K562 (cell line): ENCODE measurements around the gene METTL3. TPM values are rescaled to one million over a fixed set of nuclear protein-coding genes. Genes with fewer than 3 reads are reported as not detected.

ENCODE experiments used
- ATAC-seq: fragments of 200-7000 bp; cut with Tn5 transposase; 3 replicates; pipeline ENCODE4 v1.9.1; 2020; ENCODE audit warnings: moderate library complexity
- BruUV-seq: library from RNA; stranded (reverse); fragments of 400-500 nt; replicated peaks from 2 replicates; lab custom pipeline; 2021; lab: Mats Ljungman, UMichigan
- CTCF ChIA-PET: fragments of 300-600 bp; formaldehyde crosslinking; extraction: SDS; loops from one replicate; lab custom pipeline; 2021; ENCODE audit warnings: low intra/inter-chr PET ratio; lab: Yijun Ruan, JAX
- POLR2A ChIA-PET: fragments of 300-600, 350-650 bp; sonication (Branson Sonifier 250); formaldehyde crosslinking; extraction: SDS; loops from one replicate; lab custom pipeline; 2021; ENCODE audit warnings: antibody characterized with exemption, inconsistent platforms; lab: Yijun Ruan, JAX
- DNase-seq, 4 experiments: peaks; one replicate each; pipeline versions ENCODE4 v3.0.0 to v3.0.0-alpha.2; 2011 to 2018; ENCODE audit warnings: low spot score in 3 of 4, mixed read lengths in 3 of 4; ENCODE audit errors: extremely low read depth in 1 of 4
- FAIRE-seq: peaks from 2 replicates; lab custom pipeline; 2011; peaks lifted over from hg19 to GRCh38; lab: Jason Lieb, UNC
- H2AFZ ChIP-seq: 2 replicates; pipeline ENCODE4 v1.6.0; 2011; ENCODE audit warnings: low read depth, low read length, control low read depth, inconsistent platforms
- H3K27ac ChIP-seq: fragments of 200-600 bp; 3 replicates; pipeline ENCODE4 v1.8.0; 2011; ENCODE audit warnings: low read depth, mild to moderate bottlenecking, control low read depth, inconsistent platforms, low read length, moderate library complexity, mixed read lengths; ENCODE audit errors: extremely low read depth
- H3K27me3 ChIP-seq, 2 experiments: fragments of 300-600 bp in 1 of 2; 2 replicates in 1 of 2; 3 replicates in 1 of 2; pipeline versions ENCODE4 v1.6.0 to v1.8.0; 2011; ENCODE audit warnings: inconsistent platforms in 2 of 2, low read length in 2 of 2, mild to moderate bottlenecking in 1 of 2, mixed read lengths in 1 of 2, moderate library complexity in 1 of 2; ENCODE audit not compliant: control insufficient read depth in 2 of 2, insufficient read depth in 2 of 2
- H3K36me3 ChIP-seq: fragments of 300-600 bp; 3 replicates; pipeline ENCODE4 v1.8.0; 2011; ENCODE audit warnings: mild to moderate bottlenecking, low read length, inconsistent platforms; ENCODE audit not compliant: control insufficient read depth, insufficient read depth
- H3K4me1 ChIP-seq, 2 experiments: fragments of 200-600 bp in 1 of 2; replicated peaks in 1 of 2; 2 replicates in 1 of 2; 3 replicates in 1 of 2; pipeline versions ENCODE4 v1.5.1 to v1.8.0; 2011; ENCODE audit warnings: inconsistent platforms in 2 of 2, low read length in 2 of 2, mild to moderate bottlenecking in 1 of 2, mixed read lengths in 1 of 2, moderate library complexity in 1 of 2; ENCODE audit not compliant: control insufficient read depth in 2 of 2, insufficient read depth in 2 of 2
- H3K4me2 ChIP-seq: 2 replicates; pipeline ENCODE4 v1.6.1; 2011; ENCODE audit warnings: low read length, control low read depth, inconsistent platforms, mixed read lengths; ENCODE audit not compliant: insufficient read depth
- H3K4me3 ChIP-seq: fragments of 200-600 bp; sonication (generic), shearing (Covaris generic); 2 replicates; pipeline ENCODE4 v1.5.1; 2016; ENCODE audit warnings: control low read depth, inconsistent platforms
- H3K79me2 ChIP-seq: fragments of 200-600 bp; 3 replicates; pipeline ENCODE4 v1.8.0; 2011; ENCODE audit warnings: low read length, inconsistent platforms; ENCODE audit not compliant: control insufficient read depth, insufficient read depth
- H3K9ac ChIP-seq, 2 experiments: 2 replicates each; pipeline versions ENCODE4 v1.6.0 to v1.6.1; 2011; ENCODE audit warnings: low read depth in 2 of 2, low read length in 2 of 2, control low read depth in 1 of 2, inconsistent platforms in 1 of 2, mild to moderate bottlenecking in 1 of 2, mixed read lengths in 1 of 2; ENCODE audit not compliant: insufficient read depth in 1 of 2
- H3K9me1 ChIP-seq: one replicate; pipeline ENCODE4 v1.6.0; 2011; ENCODE audit warnings: inconsistent platforms, mild to moderate bottlenecking, low read length, moderate library complexity; ENCODE audit not compliant: control insufficient read depth, insufficient read depth
- H3K9me3 ChIP-seq: replicated peaks from 2 replicates; pipeline ENCODE4 v1.5.1; 2011; ENCODE audit warnings: low read depth, low read length, inconsistent platforms; ENCODE audit not compliant: control insufficient read depth, insufficient read depth
- H4K20me1 ChIP-seq: replicated peaks from 2 replicates; pipeline ENCODE4 v1.6.1; 2011; ENCODE audit warnings: low read length, inconsistent platforms, mixed read lengths; ENCODE audit not compliant: control insufficient read depth, insufficient read depth
- BHLHE40 ChIP-seq: IDR thresholded peaks from 2 replicates; pipeline ENCODE4 v1.6.1; 2011; ENCODE audit warnings: low read length, improper control_type of control experiment
- CTBP1 ChIP-seq: fragments of 450-650 bp; IDR thresholded peaks from 2 replicates; pipeline ENCODE4 v1.6.1; 2016; ENCODE audit warnings: borderline replicate concordance
- JUN ChIP-seq, 2 experiments: sonication (generic) in 1 of 2; formaldehyde crosslinking in 1 of 2; IDR thresholded peaks; 2 replicates each; pipeline versions ENCODE4 v1.6.1 to v1.8.0; 2012 to 2022; ENCODE audit warnings: borderline replicate concordance in 2 of 2, mild to moderate bottlenecking in 2 of 2, improper control_type of control experiment in 1 of 2, low read depth in 1 of 2, low read length in 1 of 2, missing genetic modification reagents in 1 of 2
- NFE2L1 ChIP-seq: fragments of 450-650 bp; IDR thresholded peaks from 2 replicates; pipeline ENCODE4 v1.6.1; 2016; ENCODE audit warnings: missing genetic modification characterization, low read depth, mild to moderate bottlenecking, missing compliant biosample characterization, moderate library complexity, borderline replicate concordance
- NONO ChIP-seq, 2 experiments: fragments of 200-400 bp in 1 of 2; fragments of 450-650 bp in 1 of 2; formaldehyde crosslinking in 1 of 2; IDR thresholded peaks; 2 replicates each; pipeline ENCODE4 v1.6.1; 2017; ENCODE audit warnings: low read depth in 2 of 2, mild to moderate bottlenecking in 2 of 2, moderate library complexity in 2 of 2, low read length in 1 of 2
- POLR3A ChIP-seq: IDR thresholded peaks from 2 replicates; pipeline ENCODE4 v1.6.1; 2011; ENCODE audit warnings: borderline replicate concordance, mild to moderate bottlenecking, moderate library complexity; ENCODE audit not compliant: insufficient read length, insufficient read depth; ENCODE audit errors: extremely low read depth
- TCF7L2 ChIP-seq: fragments of 150-350 bp; IDR thresholded peaks from 2 replicates; pipeline ENCODE4 v1.6.1; 2016; ENCODE audit warnings: low read depth, mild to moderate bottlenecking, low read length, moderate library complexity
- ZNF212 ChIP-seq: fragments of 450-650 bp; formaldehyde crosslinking; IDR thresholded peaks from 2 replicates; pipeline ENCODE4 v1.4.0; 2020; ENCODE audit warnings: mild to moderate bottlenecking
- ZNF695 ChIP-seq: fragments of 450-650 bp; formaldehyde crosslinking; IDR thresholded peaks from 2 replicates; pipeline ENCODE4 v1.4.0; 2020; ENCODE audit warnings: mild to moderate bottlenecking, moderate library complexity
- ZNF76 ChIP-seq: fragments of 250-450 bp; sonication (Bioruptor Pico); IDR thresholded peaks from 2 replicates; pipeline ENCODE4 v1.4.0; 2020; ENCODE audit warnings: mild to moderate bottlenecking, moderate library complexity, borderline replicate concordance
- WGBS: fragments of 100-300 bp; shearing (Covaris generic); methylation state at CpG from one replicate; pipeline ENCODE4 v1.1.6; 2016; ENCODE audit warnings: low coverage, mixed read lengths; ENCODE audit not compliant: insufficient coverage; ENCODE audit errors: missing lambda C conversion rate; 5-methylcytosine and 5-hydroxymethylcytosine counted together
- in situ Hi-C: fragments of 300-500 bp; cut with MboI; formaldehyde crosslinking; loops from 4 replicates; pipeline ENCODE4 v1.15.0; 2018; ENCODE audit warnings: inconsistent platforms, mixed read lengths
- intact Hi-C: fragments of 100-400 bp; cut with micrococcal nuclease; formaldehyde crosslinking; loops from 2 replicates; pipeline ENCODE4 v1.14.2; 2022
- polyA plus RNA-seq, 8 experiments: library from polyadenylated mRNA; depleted of rRNA in 4 of 8; stranded (reverse) in 5 of 8; unstranded in 3 of 8; fragments of >200 nt; fragmentation: Nextera tagmentation in 2 of 8; fragmentation: Illumina TruSeq in 1 of 8; extraction: Ambion mirVana in 2 of 8; extraction: Trizol in 1 of 8; gene quantifications; 2 replicates each; pipeline versions ENCODE4 v1.2.1 to v1.2.3, GENCODE V29; 2011 to 2014; ENCODE audit warnings: inconsistent platforms in 1 of 8, missing spikeins in 1 of 8
- total RNA-seq, 7 experiments: library from RNA; depleted of rRNA in 6 of 7; stranded (reverse); fragments of >200 nt in 6 of 7; fragmentation: Illumina TruSeq in 2 of 7; extraction: Trizol in 2 of 7; gene quantifications; 2 replicates each; pipeline versions ENCODE4 v1.2.1 to v1.2.3, GENCODE V29; 2011 to 2021; ENCODE audit warnings: low replicate concordance in 1 of 7
- TF ChIP-seq, protein P1 (sequence below): fragments of 150-350 bp; conservative IDR thresholded peaks from 2 replicates; pipeline ENCODE4 v1.6.1; 2014; ENCODE audit warnings: low read length
- TF ChIP-seq, protein P2 (sequence below): fragments of 450-650 bp; IDR thresholded peaks from 2 replicates; pipeline ENCODE4 v1.6.1; 2018; ENCODE audit not compliant: partially characterized antibody
- TF ChIP-seq, protein P3 (sequence below): fragments of 250-450 bp; sonication (Bioruptor Pico); IDR thresholded peaks from 2 replicates; pipeline ENCODE4 v1.8.0; 2021; ENCODE audit warnings: mild to moderate bottlenecking, moderate library complexity

METTL3 gene
- total and polyA plus RNA-seq, 9 of the 15 experiments (the other 6 are each of a cell fraction or from before 2014, with no cell fraction given), result 42.1 to 151 (median 65.7) TPM

DNA sequence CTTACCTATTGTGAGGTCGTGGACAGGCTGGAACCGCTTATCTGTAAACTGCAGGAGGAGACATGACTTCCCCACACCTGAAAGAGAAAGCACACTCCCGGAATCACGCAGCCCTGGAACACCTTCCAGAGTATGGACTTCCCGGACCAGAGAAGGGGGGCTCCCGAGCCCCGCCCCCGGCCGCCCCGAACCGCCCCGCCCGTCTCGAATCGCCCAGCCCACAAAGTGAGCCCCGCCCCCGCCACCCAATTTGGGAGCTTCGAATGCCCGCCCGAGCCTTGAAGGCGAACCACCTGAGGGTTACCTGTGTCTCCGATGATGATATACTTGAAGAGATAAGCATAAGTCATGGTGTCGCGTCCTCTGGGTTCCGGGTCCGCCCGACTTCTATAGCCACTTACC is 34.6 kb downstream of the METTL3 start:
- BruUV-seq, result no TSS peak
- peak overlapping the region; percentile 60 for H3K27ac ChIP-seq
- H3K27me3 ChIP-seq, result no peaks in the 10 kb centered on the region
- H3K9ac ChIP-seq, result peak overlapping the region; percentile 73 to 83; a peak in 3 of 4 replicates
- FAIRE-seq (no peak), DNase-seq (peak; percentile 75 to 81 (median 80)), ATAC-seq (peak; percentile 82)
- peaks cover 17% of the 10 kb centered on the region; the same call in 2 of the 3 replicates for H3K36me3 ChIP-seq
- peak overlapping the region; percentile 74 for H3K4me3 ChIP-seq
- ChIA-PET POLR2A (interaction anchor here (0.6 to 1.8 kb wide), 4 partner anchors 12 to 325 kb away, joined by 3 to 7 read pairs (median 4); partner anchors contain the start of gene CHD8), CTCF (interaction anchor here (1.3 kb wide), 1 partner anchor 81 kb away, joined by 5 read pairs; no protein-coding TSS in a partner anchor)
- H4K20me1 ChIP-seq, result no peaks in the 10 kb centered on the region
- no peaks in the 10 kb centered on the region for H3K9me3 ChIP-seq
- peaks cover 0 to 4% of the 10 kb centered on the region in 2 experiments; a peak in 1 of 5 replicates for H3K4me1 ChIP-seq
- peaks cover 29% of the 10 kb centered on the region for H3K79me2 ChIP-seq
- peak overlapping the region; percentile 83 for H2AFZ ChIP-seq
- H3K4me2 ChIP-seq, result peak overlapping the region; percentile 85
- in situ Hi-C loops, result no loop called here
- WGBS, result 0% methylated on average over 4 of the region's 27 CpGs
- no peaks in the 10 kb centered on the region for H3K9me1 ChIP-seq
- intact Hi-C loops, result loop anchor here (1.0 to 2.0 kb wide), 2 partner anchors 20 to 34 kb away; partner anchors contain the start of genes CHD8 and METTL3
- TF ChIP-seq, protein P1, sequence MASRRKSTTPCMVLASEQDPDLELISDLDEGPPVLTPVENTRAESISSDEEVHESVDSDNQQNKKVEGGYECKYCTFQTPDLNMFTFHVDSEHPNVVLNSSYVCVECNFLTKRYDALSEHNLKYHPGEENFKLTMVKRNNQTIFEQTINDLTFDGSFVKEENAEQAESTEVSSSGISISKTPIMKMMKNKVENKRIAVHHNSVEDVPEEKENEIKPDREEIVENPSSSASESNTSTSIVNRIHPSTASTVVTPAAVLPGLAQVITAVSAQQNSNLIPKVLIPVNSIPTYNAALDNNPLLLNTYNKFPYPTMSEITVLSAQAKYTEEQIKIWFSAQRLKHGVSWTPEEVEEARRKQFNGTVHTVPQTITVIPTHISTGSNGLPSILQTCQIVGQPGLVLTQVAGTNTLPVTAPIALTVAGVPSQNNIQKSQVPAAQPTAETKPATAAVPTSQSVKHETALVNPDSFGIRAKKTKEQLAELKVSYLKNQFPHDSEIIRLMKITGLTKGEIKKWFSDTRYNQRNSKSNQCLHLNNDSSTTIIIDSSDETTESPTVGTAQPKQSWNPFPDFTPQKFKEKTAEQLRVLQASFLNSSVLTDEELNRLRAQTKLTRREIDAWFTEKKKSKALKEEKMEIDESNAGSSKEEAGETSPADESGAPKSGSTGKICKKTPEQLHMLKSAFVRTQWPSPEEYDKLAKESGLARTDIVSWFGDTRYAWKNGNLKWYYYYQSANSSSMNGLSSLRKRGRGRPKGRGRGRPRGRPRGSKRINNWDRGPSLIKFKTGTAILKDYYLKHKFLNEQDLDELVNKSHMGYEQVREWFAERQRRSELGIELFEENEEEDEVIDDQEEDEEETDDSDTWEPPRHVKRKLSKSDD, result no peak
- TF ChIP-seq ZNF76 (CRISPR knock-in tag), result no peak
- TF ChIP-seq, protein P2, sequence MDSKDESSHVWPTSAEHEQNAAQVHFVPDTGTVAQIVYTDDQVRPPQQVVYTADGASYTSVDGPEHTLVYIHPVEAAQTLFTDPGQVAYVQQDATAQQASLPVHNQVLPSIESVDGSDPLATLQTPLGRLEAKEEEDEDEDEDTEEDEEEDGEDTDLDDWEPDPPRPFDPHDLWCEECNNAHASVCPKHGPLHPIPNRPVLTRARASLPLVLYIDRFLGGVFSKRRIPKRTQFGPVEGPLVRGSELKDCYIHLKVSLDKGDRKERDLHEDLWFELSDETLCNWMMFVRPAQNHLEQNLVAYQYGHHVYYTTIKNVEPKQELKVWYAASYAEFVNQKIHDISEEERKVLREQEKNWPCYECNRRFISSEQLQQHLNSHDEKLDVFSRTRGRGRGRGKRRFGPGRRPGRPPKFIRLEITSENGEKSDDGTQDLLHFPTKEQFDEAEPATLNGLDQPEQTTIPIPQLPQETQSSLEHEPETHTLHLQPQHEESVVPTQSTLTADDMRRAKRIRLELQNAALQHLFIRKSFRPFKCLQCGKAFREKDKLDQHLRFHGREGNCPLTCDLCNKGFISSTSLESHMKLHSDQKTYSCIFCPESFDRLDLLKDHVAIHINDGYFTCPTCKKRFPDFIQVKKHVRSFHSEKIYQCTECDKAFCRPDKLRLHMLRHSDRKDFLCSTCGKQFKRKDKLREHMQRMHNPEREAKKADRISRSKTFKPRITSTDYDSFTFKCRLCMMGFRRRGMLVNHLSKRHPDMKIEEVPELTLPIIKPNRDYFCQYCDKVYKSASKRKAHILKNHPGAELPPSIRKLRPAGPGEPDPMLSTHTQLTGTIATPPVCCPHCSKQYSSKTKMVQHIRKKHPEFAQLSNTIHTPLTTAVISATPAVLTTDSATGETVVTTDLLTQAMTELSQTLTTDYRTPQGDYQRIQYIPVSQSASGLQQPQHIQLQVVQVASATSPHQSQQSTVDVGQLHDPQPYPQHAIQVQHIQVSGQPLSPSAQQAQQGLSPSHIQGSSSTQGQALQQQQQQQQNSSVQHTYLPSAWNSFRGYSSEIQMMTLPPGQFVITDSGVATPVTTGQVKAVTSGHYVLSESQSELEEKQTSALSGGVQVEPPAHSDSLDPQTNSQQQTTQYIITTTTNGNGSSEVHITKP, result peak; percentile 99
- peak; percentile 63 for TF ChIP-seq BHLHE40
- no peak for TF ChIP-seq ZNF695 (CRISPR knock-in tag)
- no peak for TF ChIP-seq CTBP1
- TF ChIP-seq TCF7L2, result peak; percentile 83
- no peak for TF ChIP-seq POLR3A
- TF ChIP-seq JUN (IDR thresholded peaks at IDR 0.05; ENCODE audit: borderline replicate concordance, low read depth, low read length), result no peak
- TF ChIP-seq JUN (CRISPR knock-in tag; IDR thresholded peaks at IDR 0.05; ENCODE audit: borderline replicate concordance), result no peak
- no peak for TF ChIP-seq NFE2L1
- TF ChIP-seq, protein P3, sequence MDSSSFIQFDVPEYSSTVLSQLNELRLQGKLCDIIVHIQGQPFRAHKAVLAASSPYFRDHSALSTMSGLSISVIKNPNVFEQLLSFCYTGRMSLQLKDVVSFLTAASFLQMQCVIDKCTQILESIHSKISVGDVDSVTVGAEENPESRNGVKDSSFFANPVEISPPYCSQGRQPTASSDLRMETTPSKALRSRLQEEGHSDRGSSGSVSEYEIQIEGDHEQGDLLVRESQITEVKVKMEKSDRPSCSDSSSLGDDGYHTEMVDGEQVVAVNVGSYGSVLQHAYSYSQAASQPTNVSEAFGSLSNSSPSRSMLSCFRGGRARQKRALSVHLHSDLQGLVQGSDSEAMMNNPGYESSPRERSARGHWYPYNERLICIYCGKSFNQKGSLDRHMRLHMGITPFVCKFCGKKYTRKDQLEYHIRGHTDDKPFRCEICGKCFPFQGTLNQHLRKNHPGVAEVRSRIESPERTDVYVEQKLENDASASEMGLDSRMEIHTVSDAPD (CRISPR knock-in tag), result no peak
- peak in 1 of 2 experiments; percentile 97; a peak in 2 of 4 replicates for TF ChIP-seq NONO (IDR thresholded peaks at IDR 0.05; ENCODE audit: low read depth in 2 of 2, low read length in 1 of 2)
- TF ChIP-seq ZNF212, result no peak
